Measurements from ENCODE around the gene LIPT2.

The LIPT2 gene

DNA sequence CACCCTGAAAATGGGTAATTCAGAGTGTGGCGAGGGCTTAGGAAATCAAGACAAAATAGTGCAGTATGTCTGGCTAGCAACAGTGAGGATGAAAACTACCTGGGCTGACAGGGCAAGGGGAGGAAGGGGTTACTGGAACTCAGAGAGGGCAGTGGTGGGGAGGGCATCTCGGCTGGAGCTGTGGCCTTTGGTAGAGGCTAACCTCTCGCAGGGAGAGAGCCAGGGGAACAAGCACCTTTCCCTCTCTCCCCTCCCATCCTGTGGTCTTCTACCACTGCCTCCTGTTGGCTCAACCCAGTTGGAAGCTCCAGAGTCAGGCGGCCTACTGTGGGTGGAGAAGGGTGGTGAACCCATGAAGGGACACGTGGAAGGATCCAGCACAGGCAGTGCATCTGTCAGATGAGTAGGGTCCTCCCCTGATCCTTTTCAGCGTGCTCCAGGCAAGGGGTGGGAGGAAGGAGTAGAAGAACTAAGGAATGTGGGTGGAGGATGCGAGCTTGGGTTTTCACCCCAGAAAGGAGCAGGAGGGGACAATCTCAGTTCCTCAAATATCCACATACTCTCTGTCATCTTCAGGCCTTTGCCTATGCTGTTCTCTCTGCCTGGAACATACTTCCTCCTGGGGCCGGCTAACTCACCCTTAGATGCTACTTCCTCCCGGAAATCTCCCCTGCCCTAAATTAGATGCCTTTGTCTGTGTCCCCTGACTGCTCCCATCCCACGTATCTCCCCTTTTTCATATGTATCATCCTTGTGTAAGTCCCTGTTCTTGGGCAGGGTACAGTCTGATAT lies 19.9 kb downstream of the LIPT2 start:
- TF ChIP-seq, protein P1, sequence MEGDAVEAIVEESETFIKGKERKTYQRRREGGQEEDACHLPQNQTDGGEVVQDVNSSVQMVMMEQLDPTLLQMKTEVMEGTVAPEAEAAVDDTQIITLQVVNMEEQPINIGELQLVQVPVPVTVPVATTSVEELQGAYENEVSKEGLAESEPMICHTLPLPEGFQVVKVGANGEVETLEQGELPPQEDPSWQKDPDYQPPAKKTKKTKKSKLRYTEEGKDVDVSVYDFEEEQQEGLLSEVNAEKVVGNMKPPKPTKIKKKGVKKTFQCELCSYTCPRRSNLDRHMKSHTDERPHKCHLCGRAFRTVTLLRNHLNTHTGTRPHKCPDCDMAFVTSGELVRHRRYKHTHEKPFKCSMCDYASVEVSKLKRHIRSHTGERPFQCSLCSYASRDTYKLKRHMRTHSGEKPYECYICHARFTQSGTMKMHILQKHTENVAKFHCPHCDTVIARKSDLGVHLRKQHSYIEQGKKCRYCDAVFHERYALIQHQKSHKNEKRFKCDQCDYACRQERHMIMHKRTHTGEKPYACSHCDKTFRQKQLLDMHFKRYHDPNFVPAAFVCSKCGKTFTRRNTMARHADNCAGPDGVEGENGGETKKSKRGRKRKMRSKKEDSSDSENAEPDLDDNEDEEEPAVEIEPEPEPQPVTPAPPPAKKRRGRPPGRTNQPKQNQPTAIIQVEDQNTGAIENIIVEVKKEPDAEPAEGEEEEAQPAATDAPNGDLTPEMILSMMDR (IDR thresholded peaks at IDR 0.05; ENCODE audit: low read depth, low read length) = no peak
- DNase-seq = no peak
- H3K27me3 ChIP-seq (ENCODE audit: insufficient read depth, low read depth, severe bottlenecking) = no peaks in the 10 kb centered on the region
- H3K36me3 ChIP-seq = no peaks in the 10 kb centered on the region
- H3K9me3 ChIP-seq (ENCODE audit: severe bottlenecking) = no peaks in the 10 kb centered on the region
- no peak overlapping the region for H3K4me3 ChIP-seq (ENCODE audit: low read depth, low read length)
- no peak overlapping the region for H3K27ac ChIP-seq

DNA sequence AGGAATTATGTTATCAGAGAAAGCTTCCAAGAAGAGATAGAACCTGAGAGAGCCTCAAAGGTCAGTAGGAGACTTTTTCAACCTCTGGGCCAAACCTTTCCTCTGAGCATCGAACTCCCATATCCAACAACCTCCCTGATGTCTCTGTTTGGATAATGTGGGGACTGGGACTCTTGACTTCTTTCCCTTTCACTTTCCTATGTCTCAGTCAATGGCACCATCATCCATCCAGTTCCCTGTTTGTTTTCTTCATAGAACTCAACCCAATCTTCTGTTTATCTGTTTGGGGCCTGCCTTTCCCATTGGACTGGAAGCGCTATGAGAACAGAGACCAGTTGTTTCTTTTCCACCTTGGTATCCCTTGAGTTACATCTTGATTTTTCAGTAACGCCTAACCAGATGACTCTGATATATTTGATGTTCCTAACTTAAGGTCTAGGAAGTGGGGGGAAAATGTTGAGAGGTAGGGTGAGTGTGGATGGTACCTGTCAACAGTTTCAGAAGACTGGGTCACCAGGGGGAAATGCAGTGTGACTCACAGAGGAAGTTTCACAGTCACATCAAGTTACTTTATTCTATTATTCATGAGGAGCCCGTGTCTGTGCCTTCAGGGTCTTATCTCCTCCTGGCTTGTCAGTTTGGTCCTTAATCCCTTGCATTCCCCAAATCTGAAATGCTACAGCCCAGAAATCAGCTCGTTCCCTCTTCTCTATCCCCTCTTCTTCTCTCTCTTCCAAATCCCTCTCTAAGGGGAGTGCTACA lies 21.7 kb downstream of the LIPT2 start:
- TF ChIP-seq, protein P1 (IDR thresholded peaks at IDR 0.05; ENCODE audit: low read depth, low read length) = no peak
- no peak for DNase-seq
- Histone ChIP-seq H3K27ac (no peak overlapping the region), H3K36me3 (no peaks in the 10 kb centered on the region), H3K9me3 (ENCODE audit: severe bottlenecking) (no peaks in the 10 kb centered on the region), H3K27me3 (ENCODE audit: insufficient read depth, low read depth, severe bottlenecking) (no peaks in the 10 kb centered on the region), H3K4me3 (ENCODE audit: low read depth, low read length) (no peak overlapping the region)

DNA sequence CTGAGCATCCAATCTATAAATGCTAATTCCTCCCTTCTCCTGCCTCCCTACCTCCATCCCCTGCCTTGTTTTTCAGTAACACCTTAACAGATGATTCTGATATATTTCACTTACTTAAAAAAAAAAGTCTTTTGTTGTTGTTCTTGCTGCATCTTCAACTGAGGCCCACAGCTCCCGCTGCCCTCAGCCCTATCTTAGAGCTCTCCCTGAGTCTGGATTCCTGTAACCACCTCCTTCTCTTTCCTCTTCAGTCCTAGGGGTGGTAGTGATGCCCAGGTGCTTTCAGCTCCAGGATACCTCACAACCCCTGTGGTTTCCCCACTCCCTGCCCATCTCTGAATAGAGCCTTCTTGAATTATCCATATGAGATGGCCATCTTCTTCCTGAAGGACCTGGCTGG lies 22.5 kb downstream of the LIPT2 start:
- Histone ChIP-seq H3K9me3 (ENCODE audit: severe bottlenecking) (no peaks in the 10 kb centered on the region), H3K27me3 (ENCODE audit: insufficient read depth, low read depth, severe bottlenecking) (no peaks in the 10 kb centered on the region), H3K27ac (no peak overlapping the region), H3K4me3 (ENCODE audit: low read depth, low read length) (no peak overlapping the region), H3K36me3 (no peaks in the 10 kb centered on the region)
- TF ChIP-seq, protein P1 (IDR thresholded peaks at IDR 0.05; ENCODE audit: low read depth, low read length) = no peak
- no peak for DNase-seq

DNA sequence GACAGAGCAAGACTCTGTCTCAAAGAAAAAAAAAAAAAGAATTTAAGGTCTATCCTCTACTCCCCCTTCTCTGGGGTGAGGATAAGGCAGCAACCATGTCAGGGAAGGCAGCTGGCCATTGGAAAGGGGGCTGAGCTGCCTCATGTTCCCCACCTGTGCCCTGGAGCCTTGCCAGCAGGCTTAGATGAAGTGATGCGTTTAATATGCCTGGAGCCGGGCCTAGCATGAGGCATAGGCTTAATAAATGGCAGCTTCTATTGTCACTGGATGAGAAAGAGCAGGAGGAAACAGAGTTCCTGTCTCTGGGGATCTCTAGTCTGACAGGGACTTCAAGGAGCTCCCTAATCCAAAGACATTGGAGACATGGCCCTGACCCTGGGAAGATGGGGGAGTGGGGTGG lies 23.0 kb downstream of the LIPT2 start:
- Histone ChIP-seq H3K27me3 (ENCODE audit: insufficient read depth, low read depth, severe bottlenecking) (no peaks in the 10 kb centered on the region), H3K27ac (no peak overlapping the region), H3K4me3 (ENCODE audit: low read depth, low read length) (no peak overlapping the region), H3K9me3 (ENCODE audit: severe bottlenecking) (no peaks in the 10 kb centered on the region), H3K36me3 (no peaks in the 10 kb centered on the region)
- TF ChIP-seq, protein P1 (IDR thresholded peaks at IDR 0.05; ENCODE audit: low read depth, low read length) = no peak
- no peak for DNase-seq

DNA sequence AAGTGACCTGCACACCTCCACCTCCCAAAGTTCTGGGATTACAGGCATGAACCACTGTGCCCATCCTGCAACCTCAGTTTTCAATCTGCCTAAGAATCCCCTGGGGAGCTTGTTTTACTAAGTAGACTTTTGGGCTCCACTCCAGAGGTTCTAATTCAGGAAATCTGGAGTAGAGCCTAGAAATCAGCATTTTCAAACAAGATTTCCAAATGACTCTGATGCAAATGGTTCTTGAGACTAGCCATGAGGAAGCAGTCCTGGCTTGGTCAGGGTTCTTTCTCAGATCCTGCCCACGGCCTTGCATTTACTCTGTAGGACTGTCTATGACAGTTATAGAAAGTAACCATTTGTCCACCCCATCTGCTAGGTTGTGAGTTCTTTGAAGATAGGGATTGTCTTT lies 24.6 kb downstream of the LIPT2 start:
- Histone ChIP-seq H3K27me3 (ENCODE audit: insufficient read depth, low read depth, severe bottlenecking) (no peaks in the 10 kb centered on the region), H3K4me3 (ENCODE audit: low read depth, low read length) (no peak overlapping the region), H3K27ac (no peak overlapping the region), H3K36me3 (no peaks in the 10 kb centered on the region), H3K9me3 (ENCODE audit: severe bottlenecking) (no peaks in the 10 kb centered on the region)
- DNase-seq = no peak
- TF ChIP-seq, protein P1 (IDR thresholded peaks at IDR 0.05; ENCODE audit: low read depth, low read length) = no peak
